22Rv1 (cell line): ENCODE measurements around the gene FEN1.

Source experiments
- ZFX ChIP-seq: fragments of 450-650 bp; IDR thresholded peaks from 2 replicates; pipeline ENCODE4 v1.6.1; 2017; ENCODE audit warnings: antibody characterized with exemption, borderline replicate concordance
- TF ChIP-seq, protein P1 (sequence below): fragments of 450-650 bp; IDR thresholded peaks from 2 replicates; pipeline ENCODE4 v1.5.1; 2017; ENCODE audit warnings: mild to moderate bottlenecking

DNA sequence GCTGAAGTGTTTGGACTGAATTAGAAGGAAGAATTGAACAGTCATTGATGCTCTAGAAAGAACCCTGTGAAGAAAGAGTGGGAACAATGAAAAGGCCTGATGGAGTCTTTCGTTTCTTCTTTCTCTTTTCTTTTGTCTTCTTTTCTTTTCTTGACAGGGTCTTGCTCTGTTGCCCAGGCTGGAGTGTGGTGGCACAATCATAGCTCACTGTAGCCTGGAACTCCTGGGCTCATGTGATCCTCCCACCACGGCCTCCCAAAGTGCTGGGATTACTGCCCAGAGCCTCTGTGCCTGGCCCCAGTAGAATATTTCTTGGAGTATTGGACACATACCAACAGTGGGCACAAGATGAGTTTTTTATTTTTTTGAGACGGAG, 1.1 kb downstream of the FEN1 start:
- TF ChIP-seq, protein P1, sequence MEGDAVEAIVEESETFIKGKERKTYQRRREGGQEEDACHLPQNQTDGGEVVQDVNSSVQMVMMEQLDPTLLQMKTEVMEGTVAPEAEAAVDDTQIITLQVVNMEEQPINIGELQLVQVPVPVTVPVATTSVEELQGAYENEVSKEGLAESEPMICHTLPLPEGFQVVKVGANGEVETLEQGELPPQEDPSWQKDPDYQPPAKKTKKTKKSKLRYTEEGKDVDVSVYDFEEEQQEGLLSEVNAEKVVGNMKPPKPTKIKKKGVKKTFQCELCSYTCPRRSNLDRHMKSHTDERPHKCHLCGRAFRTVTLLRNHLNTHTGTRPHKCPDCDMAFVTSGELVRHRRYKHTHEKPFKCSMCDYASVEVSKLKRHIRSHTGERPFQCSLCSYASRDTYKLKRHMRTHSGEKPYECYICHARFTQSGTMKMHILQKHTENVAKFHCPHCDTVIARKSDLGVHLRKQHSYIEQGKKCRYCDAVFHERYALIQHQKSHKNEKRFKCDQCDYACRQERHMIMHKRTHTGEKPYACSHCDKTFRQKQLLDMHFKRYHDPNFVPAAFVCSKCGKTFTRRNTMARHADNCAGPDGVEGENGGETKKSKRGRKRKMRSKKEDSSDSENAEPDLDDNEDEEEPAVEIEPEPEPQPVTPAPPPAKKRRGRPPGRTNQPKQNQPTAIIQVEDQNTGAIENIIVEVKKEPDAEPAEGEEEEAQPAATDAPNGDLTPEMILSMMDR = no peak
- TF ChIP-seq ZFX = no peak
